GM18520 (cell line): ENCODE measurements around the gene CCDC85C.

Experiments
- ATAC-seq: cut with Tn5 transposase; IDR thresholded peaks from one replicate; pipeline ENCODE4 v1.9.1; 2021; ENCODE audit not compliant: unreplicated experiment

The CCDC85C gene

GRCh38 chr14:99479906-99480869, 123.8 kb downstream of the CCDC85C start, which contains the start of gene SETD3:
SETD3 (minus strand) TSS chr14:99480859; CDS start chr14:99465805, 15,054 bp downstream.
- ATAC-seq = no peak

- ATAC-seq = no peak
Observed at GRCh38 chr14:99479160-99479905, 124.7 kb downstream of the CCDC85C start.

GRCh38 chr14:99478128-99478527, 125.9 kb downstream of the CCDC85C start:
- no peak for ATAC-seq

GRCh38 chr14:99476864-99477263, 127.1 kb downstream of the CCDC85C start:
- no peak for ATAC-seq

- no peak for ATAC-seq
Observed at GRCh38 chr14:99475660-99476059, 128.3 kb downstream of the CCDC85C start.

GRCh38 chr14:99475179-99475578, 128.8 kb downstream of the CCDC85C start:
- ATAC-seq = no peak

GRCh38 chr14:99473458-99473857, 130.5 kb downstream of the CCDC85C start:
- ATAC-seq = no peak

- no peak for ATAC-seq
Observed at GRCh38 chr14:99472937-99473336, 131.1 kb downstream of the CCDC85C start.

GRCh38 chr14:99471731-99472130, 132.3 kb downstream of the CCDC85C start:
- no peak for ATAC-seq

GRCh38 chr14:99468836-99469592, 135.0 kb downstream of the CCDC85C start:
- ATAC-seq = no peak

GRCh38 chr14:99468081-99468480, 135.9 kb downstream of the CCDC85C start:
- ATAC-seq = no peak

- ATAC-seq = no peak
Observed at GRCh38 chr14:99467336-99468078, 136.5 kb downstream of the CCDC85C start.

- ATAC-seq = no peak
Observed at GRCh38 chr14:99466758-99467157, 137.2 kb downstream of the CCDC85C start.

- no peak for ATAC-seq
Observed at GRCh38 chr14:99465288-99465687, 138.7 kb downstream of the CCDC85C start.

GRCh38 chr14:99463974-99464373, 140.0 kb downstream of the CCDC85C start:
- no peak for ATAC-seq

GRCh38 chr14:99462210-99462609, 141.8 kb downstream of the CCDC85C start:
- no peak for ATAC-seq

GRCh38 chr14:99461411-99462085, 142.5 kb downstream of the CCDC85C start:
- no peak for ATAC-seq

- ATAC-seq = no peak
Observed at GRCh38 chr14:99460793-99461192, 143.2 kb downstream of the CCDC85C start.

GRCh38 chr14:99459481-99460100, 144.4 kb downstream of the CCDC85C start:
- no peak for ATAC-seq
